ENCODE measurements around the gene C1orf141. TPM values are rescaled to one million over a fixed set of nuclear protein-coding genes. Genes with fewer than 3 reads are reported as not detected.

The C1orf141 gene
- total and polyA plus RNA-seq, 2 donors (not counting 3 experiments of a cell fraction or from before 2014, with no cell fraction given) = not detected

GRCh38 chr1:67137307-67137753, 2.6 kb upstream of the C1orf141 start:
- H3K9me3 ChIP-seq (replicated peaks; ENCODE audit: control insufficient read depth, insufficient read depth, low read length) = no peaks in the 10 kb centered on the region
- CTCF ChIA-PET = interaction anchor here (1.6 kb wide), 1 partner anchor 11 kb away, joined by 3 read pairs; no protein-coding TSS in a partner anchor
- no peaks in the 10 kb centered on the region for H4K20me1 ChIP-seq (replicated peaks; ENCODE audit: control insufficient read depth, extremely low read depth, insufficient read depth, low read length)
- TF ChIP-seq JUN (IDR thresholded peaks at IDR 0.05; ENCODE audit: borderline replicate concordance, insufficient read depth, insufficient read length, low read depth) (no peak), MYC (IDR thresholded peaks at IDR 0.05; ENCODE audit: low read depth, low read length) (no peak), FOS (IDR thresholded peaks at IDR 0.05; ENCODE audit: borderline replicate concordance, insufficient read depth, low read length) (no peak), GATA2 (IDR thresholded peaks at IDR 0.05; ENCODE audit: insufficient read depth, insufficient read length, low read depth, low read length) (no peak), CTCF (IDR thresholded peaks at IDR 0.05; ENCODE audit: extremely low read depth in 1 of 2, insufficient read depth in 1 of 2, low read depth in 1 of 2, low read length in 2 of 2) (no peak), POLR2A (IDR thresholded peaks at IDR 0.05; ENCODE audit: low read depth, low read length) (no peak), POLR2AphosphoS5 (IDR thresholded peaks at IDR 0.05; ENCODE audit: insufficient read depth, low read depth, low read length) (no peak), EZH2 (IDR thresholded peaks at IDR 0.05; ENCODE audit: borderline replicate concordance, low read depth, low read length, severe bottlenecking) (no peak)
- no TSS peak for BruUV-seq (replicated peaks)
- FAIRE-seq (no peak), DNase-seq (ENCODE audit: low read depth, low spot score) (no peak)
- H3K4me2 ChIP-seq (ENCODE audit: insufficient read depth, low read length) = no peak overlapping the region
- intact Hi-C loops (cut with micrococcal nuclease) = no loop called here
- no peak overlapping the region for H2AFZ ChIP-seq (ENCODE audit: low read depth, low read length)
- no peak overlapping the region for H3K27ac ChIP-seq (ENCODE audit: insufficient read depth, low read depth, low read length)
- peaks cover 6% of the 10 kb centered on the region for H3K4me1 ChIP-seq (ENCODE audit: control insufficient read depth, extremely low read depth, insufficient read depth, low read length)
- POLR2A ChIA-PET = no interaction called here
- no peaks in the 10 kb centered on the region for H3K79me2 ChIP-seq (ENCODE audit: control insufficient read depth, insufficient read depth, low read length)
- H3K36me3 ChIP-seq (ENCODE audit: control insufficient read depth in 2 of 2, extremely low read depth in 1 of 2, insufficient read depth in 2 of 2, low read length in 2 of 2) = no peaks in the 10 kb centered on the region
- no peaks in the 10 kb centered on the region for H3K9me1 ChIP-seq (replicated peaks; ENCODE audit: control insufficient read depth, extremely low read depth, insufficient read depth, low read length)
- H3K27me3 ChIP-seq (ENCODE audit: control insufficient read depth in 2 of 2, insufficient read depth in 2 of 2, low read length in 2 of 2) = peaks cover 0 to 6% of the 10 kb centered on the region in 2 experiments
- no peak overlapping the region for H3K4me3 ChIP-seq (replicated peaks in 1 of 3; ENCODE audit: insufficient read depth in 1 of 3, low read depth in 1 of 3, low read length in 3 of 3)
- dilution Hi-C loops (cut with MboI; ENCODE audit: extremely low pct_ligation_motif_present, low sequenced_read_pairs) = no loop called here
- no peak overlapping the region for H3K9ac ChIP-seq (replicated peaks; ENCODE audit: extremely low read depth, insufficient read depth, low read length)

Measured in endothelial cell of umbilical vein (primary cell).